GM13977 (cell line): ENCODE measurements around the gene MKI67.
A peak's percentile ranks its signal among the peaks of the same experiment; 100 is the strongest.

Experiments
- DNase-seq: peaks from one replicate; pipeline ENCODE4 v3.0.0; 2012; ENCODE audit warnings: low spot score
- in situ Hi-C: fragments of 300-500 bp; cut with MboI; formaldehyde crosslinking; loops from one replicate; pipeline ENCODE4 v1.12.0; 2022; ENCODE audit warnings: low sequenced_read_pairs, low pct_unique_long_range_greater_than_20kb, mixed read lengths, inconsistent platforms; ENCODE audit not compliant: unreplicated experiment
- TF ChIP-seq, protein P1 (sequence below): IDR thresholded peaks from 2 replicates; pipeline ENCODE4 v1.5.1; 2012; ENCODE audit warnings: mild to moderate bottlenecking, control low read depth; ENCODE audit not compliant: insufficient read depth; ENCODE audit errors: extremely low read depth, missing control alignments

MKI67 gene

DNA sequence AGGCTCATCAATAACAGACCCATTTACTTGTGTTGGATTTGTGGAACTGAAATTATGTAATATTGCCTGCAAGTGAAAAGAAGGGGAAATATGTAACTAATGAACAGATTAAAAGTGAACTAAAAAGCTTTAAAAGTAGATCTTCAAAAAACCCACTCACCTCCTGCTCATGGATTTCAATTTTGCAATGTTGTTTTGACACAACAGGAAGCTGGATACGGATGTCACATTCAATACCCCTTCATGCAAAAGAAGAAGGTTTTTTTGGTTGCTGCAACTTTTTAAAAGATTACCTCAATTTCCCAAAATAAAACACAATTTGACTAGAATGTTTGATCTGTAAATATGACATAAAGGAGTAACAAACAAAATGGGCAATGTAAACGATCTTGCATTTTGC is 3.3 kb downstream of the MKI67 start:
- TF ChIP-seq, protein P1, sequence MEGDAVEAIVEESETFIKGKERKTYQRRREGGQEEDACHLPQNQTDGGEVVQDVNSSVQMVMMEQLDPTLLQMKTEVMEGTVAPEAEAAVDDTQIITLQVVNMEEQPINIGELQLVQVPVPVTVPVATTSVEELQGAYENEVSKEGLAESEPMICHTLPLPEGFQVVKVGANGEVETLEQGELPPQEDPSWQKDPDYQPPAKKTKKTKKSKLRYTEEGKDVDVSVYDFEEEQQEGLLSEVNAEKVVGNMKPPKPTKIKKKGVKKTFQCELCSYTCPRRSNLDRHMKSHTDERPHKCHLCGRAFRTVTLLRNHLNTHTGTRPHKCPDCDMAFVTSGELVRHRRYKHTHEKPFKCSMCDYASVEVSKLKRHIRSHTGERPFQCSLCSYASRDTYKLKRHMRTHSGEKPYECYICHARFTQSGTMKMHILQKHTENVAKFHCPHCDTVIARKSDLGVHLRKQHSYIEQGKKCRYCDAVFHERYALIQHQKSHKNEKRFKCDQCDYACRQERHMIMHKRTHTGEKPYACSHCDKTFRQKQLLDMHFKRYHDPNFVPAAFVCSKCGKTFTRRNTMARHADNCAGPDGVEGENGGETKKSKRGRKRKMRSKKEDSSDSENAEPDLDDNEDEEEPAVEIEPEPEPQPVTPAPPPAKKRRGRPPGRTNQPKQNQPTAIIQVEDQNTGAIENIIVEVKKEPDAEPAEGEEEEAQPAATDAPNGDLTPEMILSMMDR, result no peak
- no peak for DNase-seq
- in situ Hi-C loops, result no loop called here

DNA sequence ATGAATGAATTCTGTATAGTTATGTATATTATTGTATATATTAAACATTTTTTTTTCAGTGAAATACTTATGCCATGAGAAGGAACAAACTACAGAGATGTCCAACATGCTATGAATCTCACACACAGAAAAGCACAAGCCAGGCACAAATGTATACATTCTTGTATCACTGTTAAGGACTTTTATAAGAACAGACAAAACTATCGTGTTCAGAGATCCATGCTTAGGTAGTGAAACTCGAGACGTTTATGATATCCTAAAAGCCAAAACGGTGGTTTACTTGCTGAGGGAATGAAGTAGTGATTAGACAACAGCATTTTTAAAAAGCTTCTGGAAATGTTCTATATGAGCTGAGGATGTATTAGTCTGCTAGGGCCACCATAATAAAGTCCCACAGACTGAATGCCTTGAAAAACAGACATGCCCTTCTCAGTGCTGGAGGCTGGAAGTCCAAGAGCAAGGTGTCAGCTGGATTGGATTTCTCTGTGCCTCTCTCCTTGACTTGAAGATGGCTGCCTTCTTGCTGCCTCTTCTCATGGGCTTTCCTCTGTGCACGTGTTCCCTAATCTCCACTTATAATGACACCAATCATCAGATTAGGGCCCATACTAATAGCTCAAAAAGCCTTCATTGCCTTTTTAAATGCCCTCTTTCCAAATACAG is 4.3 kb downstream of the MKI67 start:
- in situ Hi-C loops, result no loop called here
- TF ChIP-seq, protein P1, result no peak

DNA sequence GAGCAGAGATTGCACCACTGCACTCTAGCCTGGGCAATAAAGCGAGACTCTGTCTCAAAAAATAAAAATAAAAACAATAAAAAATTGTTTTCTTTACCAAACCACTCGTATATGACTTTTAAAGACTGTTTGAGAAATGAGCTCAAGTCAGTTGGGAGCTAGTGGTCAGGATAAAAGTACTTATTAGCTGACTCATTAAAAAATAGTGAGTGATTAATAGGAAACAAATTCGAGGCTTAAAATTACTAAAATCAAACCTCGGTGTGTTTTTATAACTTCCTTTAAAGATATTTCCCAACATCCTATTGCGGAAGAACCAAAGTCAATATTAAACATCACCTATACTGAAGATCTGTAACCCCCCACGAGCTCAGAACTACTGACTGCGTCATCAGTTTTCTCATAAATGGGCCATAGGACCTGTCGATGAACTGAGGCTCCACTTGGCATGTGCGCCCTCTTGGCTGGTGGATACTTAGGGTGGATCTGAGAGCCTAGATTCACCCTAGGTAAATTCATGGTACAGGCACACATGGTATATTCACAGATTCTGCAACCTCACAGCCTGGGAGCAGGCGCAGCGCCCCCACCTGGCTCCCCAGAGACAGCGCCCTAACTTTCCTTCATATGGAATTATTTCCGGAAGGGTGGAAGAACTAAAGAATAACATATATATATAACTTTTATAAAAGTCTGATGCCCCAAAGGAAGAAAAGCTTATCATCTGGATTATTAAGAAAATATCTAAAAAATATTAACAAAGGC is 9.2 kb downstream of the MKI67 start:
- in situ Hi-C loops, result no loop called here
- TF ChIP-seq, protein P1, result peak; percentile 10
- DNase-seq, result no peak

More for the DNA sequence above, 4.3 kb downstream of the MKI67 start:
- no peak for DNase-seq

DNA sequence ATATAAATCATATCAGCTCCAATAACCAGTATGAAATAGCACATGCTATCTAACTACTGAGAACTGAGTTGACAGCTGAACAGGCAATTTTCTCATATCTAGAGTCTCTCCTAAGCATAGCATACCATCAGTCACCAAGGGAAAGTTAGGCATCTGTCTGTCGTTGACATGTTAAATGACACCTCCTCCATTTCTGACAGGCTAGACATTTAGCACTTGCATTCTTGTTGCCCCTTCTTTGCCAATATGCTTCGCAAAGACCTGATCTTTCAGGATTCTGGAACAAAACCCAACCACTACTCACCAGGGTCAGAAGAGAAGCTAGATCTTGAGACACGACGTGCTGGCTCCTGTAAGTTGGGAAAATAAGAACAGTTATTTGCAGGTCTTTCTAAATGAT is 10.0 kb downstream of the MKI67 start:
- in situ Hi-C loops, result no loop called here
- no peak for DNase-seq
- TF ChIP-seq, protein P1, result no peak

DNA sequence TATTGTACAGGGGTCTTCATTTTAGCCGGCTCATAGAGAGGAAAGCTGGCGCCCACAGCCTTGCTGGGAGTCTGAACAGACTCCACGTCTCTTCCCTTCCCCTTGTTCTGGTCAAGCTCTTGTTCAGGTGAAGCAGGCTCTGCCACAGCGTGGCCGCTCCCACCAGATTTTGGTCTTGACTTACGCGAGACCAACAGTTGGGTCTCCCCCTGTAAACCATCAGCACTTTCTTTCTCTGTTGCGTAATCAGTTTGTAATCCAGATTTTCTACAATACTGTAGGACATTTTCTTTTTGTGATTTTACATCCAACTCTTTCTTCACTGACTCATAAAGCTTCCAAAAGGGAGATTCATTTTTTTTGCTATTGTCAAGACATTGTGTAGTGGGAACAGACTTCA is 10.9 kb downstream of the MKI67 start:
- in situ Hi-C loops, result no loop called here
- TF ChIP-seq, protein P1, result no peak
- no peak for DNase-seq

GRCh38 chr10:128114901-128115300 is 11.3 kb downstream of the MKI67 start:
- in situ Hi-C loops, result no loop called here
- DNase-seq, result no peak
- TF ChIP-seq, protein P1, result no peak
